Bronchial epithelial cell (primary cell): ENCODE results near the gene CDK6. TPM values are rescaled to one million over a fixed set of nuclear protein-coding genes. Genes with fewer than 3 reads are reported as not detected.

ENCODE experiments used
- DNase-seq: peaks from one replicate; pipeline ENCODE4 v3.0.0-alpha.2; 2010; ENCODE audit warnings: low read depth
- FAIRE-seq: peaks from 2 replicates; lab custom pipeline; 2011; peaks lifted over from hg19 to GRCh38; lab: Jason Lieb, UNC
- H3K27me3 ChIP-seq: 2 replicates; pipeline ENCODE4 v1.5.1; 2011; ENCODE audit warnings: low read length; ENCODE audit not compliant: control insufficient read depth, insufficient read depth
- H3K36me3 ChIP-seq: 2 replicates; pipeline ENCODE4 v1.5.1; 2011; ENCODE audit warnings: low read length; ENCODE audit not compliant: control insufficient read depth, insufficient read depth
- H3K4me3 ChIP-seq: 2 replicates; pipeline ENCODE4 v1.5.1; 2011; ENCODE audit warnings: mild to moderate bottlenecking, low read depth, low read length, control low read depth
- total RNA-seq: library from RNA; depleted of rRNA; stranded (reverse); fragments of >200 nt; gene quantifications from 2 replicates; pipeline ENCODE4 v1.2.1, GENCODE V29; 2014
- TF ChIP-seq, protein P1 (sequence below): IDR thresholded peaks from 2 replicates; pipeline ENCODE4 v1.5.1; 2011; ENCODE audit warnings: mild to moderate bottlenecking, moderate library complexity, low read length, control low read depth, inconsistent platforms; ENCODE audit not compliant: insufficient read depth, severe bottlenecking

The CDK6 gene
- total RNA-seq, 1 donor from 2014 or later = 52.9 TPM

- FAIRE-seq = no peak
- DNase-seq = no peak
- no peaks in the 10 kb centered on the region for H3K36me3 ChIP-seq
- H3K4me3 ChIP-seq = no peak overlapping the region
- H3K27me3 ChIP-seq = no peaks in the 10 kb centered on the region
- TF ChIP-seq, protein P1, sequence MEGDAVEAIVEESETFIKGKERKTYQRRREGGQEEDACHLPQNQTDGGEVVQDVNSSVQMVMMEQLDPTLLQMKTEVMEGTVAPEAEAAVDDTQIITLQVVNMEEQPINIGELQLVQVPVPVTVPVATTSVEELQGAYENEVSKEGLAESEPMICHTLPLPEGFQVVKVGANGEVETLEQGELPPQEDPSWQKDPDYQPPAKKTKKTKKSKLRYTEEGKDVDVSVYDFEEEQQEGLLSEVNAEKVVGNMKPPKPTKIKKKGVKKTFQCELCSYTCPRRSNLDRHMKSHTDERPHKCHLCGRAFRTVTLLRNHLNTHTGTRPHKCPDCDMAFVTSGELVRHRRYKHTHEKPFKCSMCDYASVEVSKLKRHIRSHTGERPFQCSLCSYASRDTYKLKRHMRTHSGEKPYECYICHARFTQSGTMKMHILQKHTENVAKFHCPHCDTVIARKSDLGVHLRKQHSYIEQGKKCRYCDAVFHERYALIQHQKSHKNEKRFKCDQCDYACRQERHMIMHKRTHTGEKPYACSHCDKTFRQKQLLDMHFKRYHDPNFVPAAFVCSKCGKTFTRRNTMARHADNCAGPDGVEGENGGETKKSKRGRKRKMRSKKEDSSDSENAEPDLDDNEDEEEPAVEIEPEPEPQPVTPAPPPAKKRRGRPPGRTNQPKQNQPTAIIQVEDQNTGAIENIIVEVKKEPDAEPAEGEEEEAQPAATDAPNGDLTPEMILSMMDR = no peak
Observed at GRCh38 chr7:92827464-92828120, 8.8 kb downstream of the CDK6 start.

DNA sequence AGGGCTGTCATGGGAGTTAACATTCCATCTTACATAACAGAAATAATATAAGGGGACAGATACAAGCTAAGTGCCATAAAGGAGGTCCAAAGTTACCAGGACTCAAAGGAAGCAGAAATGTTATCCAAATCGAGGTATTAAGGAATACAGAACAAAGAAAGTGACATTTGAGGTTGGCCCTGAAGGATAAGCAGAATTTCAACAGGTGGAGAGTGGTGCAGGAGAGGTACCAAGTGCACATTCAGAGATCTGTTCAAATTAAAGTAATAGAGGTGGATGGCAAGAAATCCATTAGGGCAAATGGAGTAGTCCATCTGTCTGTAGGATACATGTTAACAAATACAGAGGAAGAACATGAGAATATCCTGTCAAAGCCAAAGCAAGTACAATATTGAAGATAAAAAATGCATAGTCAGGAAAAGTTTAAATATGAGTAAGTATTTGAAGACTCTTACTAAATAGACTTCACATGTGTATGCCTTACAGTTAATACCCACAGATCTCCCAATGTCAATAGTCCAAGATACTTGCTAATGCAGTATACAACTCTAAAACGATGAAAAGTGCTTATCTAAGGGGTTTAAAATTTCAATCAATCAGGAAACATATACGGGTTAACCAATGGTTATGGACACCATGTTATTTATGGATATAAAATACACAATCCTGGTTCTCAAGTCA lies 10.0 kb downstream of the CDK6 start:
- DNase-seq (no peak), FAIRE-seq (no peak)
- Histone ChIP-seq H3K36me3 (no peaks in the 10 kb centered on the region), H3K4me3 (no peak overlapping the region), H3K27me3 (no peaks in the 10 kb centered on the region)
- TF ChIP-seq, protein P1 = no peak

- Histone ChIP-seq H3K4me3 (no peak overlapping the region), H3K27me3 (no peaks in the 10 kb centered on the region), H3K36me3 (no peaks in the 10 kb centered on the region)
- no peak for FAIRE-seq
- DNase-seq = no peak
- TF ChIP-seq, protein P1 = no peak
Observed at GRCh38 chr7:92824901-92825480, 11.4 kb downstream of the CDK6 start.

DNA sequence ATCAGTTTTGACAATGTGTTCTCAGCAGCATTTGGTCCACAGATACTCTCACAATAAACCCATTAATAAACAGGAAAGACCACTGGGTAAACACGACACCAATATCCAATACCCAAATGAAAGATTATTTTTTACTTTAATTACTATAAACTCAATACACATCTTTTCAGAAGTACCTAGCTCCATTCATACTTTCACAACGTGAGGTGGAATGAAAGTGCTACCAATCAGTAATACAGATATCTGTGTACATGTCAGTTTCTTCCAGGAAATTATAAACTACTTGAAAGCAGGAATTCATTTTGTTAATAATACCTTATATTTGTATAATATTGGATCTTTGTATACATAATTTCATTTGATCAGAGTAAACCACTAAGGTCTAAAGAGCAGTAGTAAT lies 11.9 kb downstream of the CDK6 start:
- H3K36me3 ChIP-seq = no peaks in the 10 kb centered on the region
- FAIRE-seq (no peak), DNase-seq (no peak)
- H3K27me3 ChIP-seq = no peaks in the 10 kb centered on the region
- H3K4me3 ChIP-seq = no peak overlapping the region
- TF ChIP-seq, protein P1 = no peak

- TF ChIP-seq, protein P1 = no peak
- Histone ChIP-seq H3K27me3 (no peaks in the 10 kb centered on the region), H3K36me3 (no peaks in the 10 kb centered on the region), H3K4me3 (no peak overlapping the region)
- DNase-seq (no peak), FAIRE-seq (no peak)
Observed at GRCh38 chr7:92823042-92823441, 13.3 kb downstream of the CDK6 start.
